SK-N-SH (cell line): ENCODE results near the gene PPY.

ENCODE experiments used
- EP300 ChIP-seq, 2 experiments: IDR thresholded peaks; 2 replicates each; pipeline versions ENCODE4 v1.4.0 to v1.6.1; 2012; ENCODE audit warnings: borderline replicate concordance in 1 of 2, low read depth in 1 of 2, low read length in 1 of 2
- FOXJ3 ChIP-seq: sonication (generic); formaldehyde crosslinking; IDR thresholded peaks from 2 replicates; pipeline ENCODE4 v1.5.1; 2020; ENCODE audit warnings: mild to moderate bottlenecking, missing genetic modification reagents
- FOXM1 ChIP-seq: IDR thresholded peaks from 2 replicates; pipeline ENCODE4 v1.4.0; 2012; ENCODE audit warnings: low read depth, mild to moderate bottlenecking
- JUND ChIP-seq: IDR thresholded peaks from 2 replicates; pipeline ENCODE4 v1.4.0; 2012
- MEF2A ChIP-seq: IDR thresholded peaks from 2 replicates; pipeline ENCODE4 v1.4.0; 2012; ENCODE audit warnings: low read depth, borderline replicate concordance
- POLR2AphosphoS5 ChIP-seq: IDR thresholded peaks from 2 replicates; pipeline ENCODE4 v1.6.1; 2012; ENCODE audit warnings: low read depth, low read length
- RAD21 ChIP-seq: IDR thresholded peaks from 2 replicates; pipeline ENCODE4 v1.6.1; 2012; ENCODE audit warnings: mild to moderate bottlenecking, low read length
- RCOR1 ChIP-seq: fragments of 150-350 bp; IDR thresholded peaks from 2 replicates; pipeline ENCODE4 v1.6.1; 2017; ENCODE audit warnings: antibody characterized with exemption, low read length
- SMC3 ChIP-seq: IDR thresholded peaks from 2 replicates; pipeline ENCODE4 v1.6.1; 2012; ENCODE audit warnings: low read depth, low read length, improper control_type of control experiment
- TAF1 ChIP-seq: IDR thresholded peaks from 2 replicates; pipeline ENCODE4 v1.6.1; 2012; ENCODE audit warnings: low read depth, mild to moderate bottlenecking, low read length, moderate library complexity, borderline replicate concordance
- TF ChIP-seq, protein P1 (sequence below): fragments of 200-600 bp; sonication (generic); IDR thresholded peaks from 2 replicates; pipeline ENCODE4 v1.6.1; 2017; ENCODE audit warnings: antibody characterized with exemption, mild to moderate bottlenecking, moderate library complexity
- TF ChIP-seq, protein P2 (sequence below): IDR thresholded peaks from 2 replicates; pipeline ENCODE4 v1.4.0; 2012; ENCODE audit warnings: low read depth
- TF ChIP-seq, protein P3 (sequence below): IDR thresholded peaks from 2 replicates; pipeline ENCODE4 v1.6.1; 2012; ENCODE audit warnings: mild to moderate bottlenecking, low read depth, low read length, moderate library complexity
- TF ChIP-seq, protein P4 (sequence below): IDR thresholded peaks from 2 replicates; pipeline ENCODE4 v1.4.0; 2012; ENCODE audit warnings: low read depth, borderline replicate concordance

DNA sequence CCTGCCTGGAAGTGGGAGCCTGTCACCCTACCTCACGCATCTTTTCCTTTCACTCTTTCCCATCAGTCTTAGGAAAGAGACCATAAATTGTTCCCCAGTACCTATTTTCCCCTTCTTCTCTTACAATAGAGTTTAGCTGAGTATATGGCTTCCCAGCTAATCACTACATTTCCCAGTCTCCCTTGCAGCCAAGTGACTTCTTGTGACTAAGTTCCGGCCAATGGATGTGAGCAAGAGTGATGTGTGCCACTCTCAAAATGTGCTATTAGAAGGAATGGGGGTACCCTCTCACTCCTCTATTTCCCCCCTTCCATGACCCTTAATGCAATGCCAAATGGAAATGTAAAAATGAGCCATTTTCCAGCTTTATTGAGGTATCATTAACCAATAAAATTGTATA lies 19.7 kb upstream of the PPY start:
- no peak for TF ChIP-seq MEF2A
- TF ChIP-seq, protein P1, sequence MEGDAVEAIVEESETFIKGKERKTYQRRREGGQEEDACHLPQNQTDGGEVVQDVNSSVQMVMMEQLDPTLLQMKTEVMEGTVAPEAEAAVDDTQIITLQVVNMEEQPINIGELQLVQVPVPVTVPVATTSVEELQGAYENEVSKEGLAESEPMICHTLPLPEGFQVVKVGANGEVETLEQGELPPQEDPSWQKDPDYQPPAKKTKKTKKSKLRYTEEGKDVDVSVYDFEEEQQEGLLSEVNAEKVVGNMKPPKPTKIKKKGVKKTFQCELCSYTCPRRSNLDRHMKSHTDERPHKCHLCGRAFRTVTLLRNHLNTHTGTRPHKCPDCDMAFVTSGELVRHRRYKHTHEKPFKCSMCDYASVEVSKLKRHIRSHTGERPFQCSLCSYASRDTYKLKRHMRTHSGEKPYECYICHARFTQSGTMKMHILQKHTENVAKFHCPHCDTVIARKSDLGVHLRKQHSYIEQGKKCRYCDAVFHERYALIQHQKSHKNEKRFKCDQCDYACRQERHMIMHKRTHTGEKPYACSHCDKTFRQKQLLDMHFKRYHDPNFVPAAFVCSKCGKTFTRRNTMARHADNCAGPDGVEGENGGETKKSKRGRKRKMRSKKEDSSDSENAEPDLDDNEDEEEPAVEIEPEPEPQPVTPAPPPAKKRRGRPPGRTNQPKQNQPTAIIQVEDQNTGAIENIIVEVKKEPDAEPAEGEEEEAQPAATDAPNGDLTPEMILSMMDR, result no peak
- no peak for TF ChIP-seq RCOR1
- TF ChIP-seq, protein P2, sequence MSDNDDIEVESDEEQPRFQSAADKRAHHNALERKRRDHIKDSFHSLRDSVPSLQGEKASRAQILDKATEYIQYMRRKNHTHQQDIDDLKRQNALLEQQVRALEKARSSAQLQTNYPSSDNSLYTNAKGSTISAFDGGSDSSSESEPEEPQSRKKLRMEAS, result no peak
- TF ChIP-seq JUND, result no peak
- no peak for TF ChIP-seq FOXM1
- TF ChIP-seq, protein P3, sequence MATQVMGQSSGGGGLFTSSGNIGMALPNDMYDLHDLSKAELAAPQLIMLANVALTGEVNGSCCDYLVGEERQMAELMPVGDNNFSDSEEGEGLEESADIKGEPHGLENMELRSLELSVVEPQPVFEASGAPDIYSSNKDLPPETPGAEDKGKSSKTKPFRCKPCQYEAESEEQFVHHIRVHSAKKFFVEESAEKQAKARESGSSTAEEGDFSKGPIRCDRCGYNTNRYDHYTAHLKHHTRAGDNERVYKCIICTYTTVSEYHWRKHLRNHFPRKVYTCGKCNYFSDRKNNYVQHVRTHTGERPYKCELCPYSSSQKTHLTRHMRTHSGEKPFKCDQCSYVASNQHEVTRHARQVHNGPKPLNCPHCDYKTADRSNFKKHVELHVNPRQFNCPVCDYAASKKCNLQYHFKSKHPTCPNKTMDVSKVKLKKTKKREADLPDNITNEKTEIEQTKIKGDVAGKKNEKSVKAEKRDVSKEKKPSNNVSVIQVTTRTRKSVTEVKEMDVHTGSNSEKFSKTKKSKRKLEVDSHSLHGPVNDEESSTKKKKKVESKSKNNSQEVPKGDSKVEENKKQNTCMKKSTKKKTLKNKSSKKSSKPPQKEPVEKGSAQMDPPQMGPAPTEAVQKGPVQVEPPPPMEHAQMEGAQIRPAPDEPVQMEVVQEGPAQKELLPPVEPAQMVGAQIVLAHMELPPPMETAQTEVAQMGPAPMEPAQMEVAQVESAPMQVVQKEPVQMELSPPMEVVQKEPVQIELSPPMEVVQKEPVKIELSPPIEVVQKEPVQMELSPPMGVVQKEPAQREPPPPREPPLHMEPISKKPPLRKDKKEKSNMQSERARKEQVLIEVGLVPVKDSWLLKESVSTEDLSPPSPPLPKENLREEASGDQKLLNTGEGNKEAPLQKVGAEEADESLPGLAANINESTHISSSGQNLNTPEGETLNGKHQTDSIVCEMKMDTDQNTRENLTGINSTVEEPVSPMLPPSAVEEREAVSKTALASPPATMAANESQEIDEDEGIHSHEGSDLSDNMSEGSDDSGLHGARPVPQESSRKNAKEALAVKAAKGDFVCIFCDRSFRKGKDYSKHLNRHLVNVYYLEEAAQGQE, result no peak
- no peak for TF ChIP-seq EP300 (IDR thresholded peaks at IDR 0.05; ENCODE audit: borderline replicate concordance in 1 of 2, low read depth in 1 of 2, low read length in 1 of 2)
- TF ChIP-seq FOXJ3 (CRISPR knock-in tag), result no peak
- no peak for TF ChIP-seq RAD21
- TF ChIP-seq SMC3, result no peak
- no peak for TF ChIP-seq TAF1
- TF ChIP-seq, protein P4, sequence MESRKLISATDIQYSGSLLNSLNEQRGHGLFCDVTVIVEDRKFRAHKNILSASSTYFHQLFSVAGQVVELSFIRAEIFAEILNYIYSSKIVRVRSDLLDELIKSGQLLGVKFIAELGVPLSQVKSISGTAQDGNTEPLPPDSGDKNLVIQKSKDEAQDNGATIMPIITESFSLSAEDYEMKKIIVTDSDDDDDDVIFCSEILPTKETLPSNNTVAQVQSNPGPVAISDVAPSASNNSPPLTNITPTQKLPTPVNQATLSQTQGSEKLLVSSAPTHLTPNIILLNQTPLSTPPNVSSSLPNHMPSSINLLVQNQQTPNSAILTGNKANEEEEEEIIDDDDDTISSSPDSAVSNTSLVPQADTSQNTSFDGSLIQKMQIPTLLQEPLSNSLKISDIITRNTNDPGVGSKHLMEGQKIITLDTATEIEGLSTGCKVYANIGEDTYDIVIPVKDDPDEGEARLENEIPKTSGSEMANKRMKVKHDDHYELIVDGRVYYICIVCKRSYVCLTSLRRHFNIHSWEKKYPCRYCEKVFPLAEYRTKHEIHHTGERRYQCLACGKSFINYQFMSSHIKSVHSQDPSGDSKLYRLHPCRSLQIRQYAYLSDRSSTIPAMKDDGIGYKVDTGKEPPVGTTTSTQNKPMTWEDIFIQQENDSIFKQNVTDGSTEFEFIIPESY, result no peak
- TF ChIP-seq POLR2AphosphoS5, result no peak
